ENCODE results near the gene WDR20. TPM values are rescaled to one million over a fixed set of nuclear protein-coding genes. Genes with fewer than 3 reads are reported as not detected.

Gene WDR20
- total RNA-seq, 3 donors from 2014 or later = 19.5 to 42.0 (median 24.6) TPM

GRCh38 chr14:102252834-102253801, 113.4 kb downstream of the WDR20 start:
- H3K4me1 ChIP-seq = no peaks in the 10 kb centered on the region
- H3K4me3 ChIP-seq = no peak overlapping the region
- H3K27ac ChIP-seq = no peak overlapping the region
- H3K27me3 ChIP-seq = no peaks in the 10 kb centered on the region
- no peaks in the 10 kb centered on the region for H3K36me3 ChIP-seq
- DNase-seq (ENCODE audit: low spot score in 2 of 2) = no peak
- intact Hi-C loops (cut with DNase I; ENCODE audit: low total_unique reads) = no loop called here
- TF ChIP-seq POLR2A (IDR thresholded peaks at IDR 0.05) (no peak), POLR2AphosphoS5 (IDR thresholded peaks at IDR 0.05) (no peak)
- H3K9me3 ChIP-seq = no peaks in the 10 kb centered on the region

DNA sequence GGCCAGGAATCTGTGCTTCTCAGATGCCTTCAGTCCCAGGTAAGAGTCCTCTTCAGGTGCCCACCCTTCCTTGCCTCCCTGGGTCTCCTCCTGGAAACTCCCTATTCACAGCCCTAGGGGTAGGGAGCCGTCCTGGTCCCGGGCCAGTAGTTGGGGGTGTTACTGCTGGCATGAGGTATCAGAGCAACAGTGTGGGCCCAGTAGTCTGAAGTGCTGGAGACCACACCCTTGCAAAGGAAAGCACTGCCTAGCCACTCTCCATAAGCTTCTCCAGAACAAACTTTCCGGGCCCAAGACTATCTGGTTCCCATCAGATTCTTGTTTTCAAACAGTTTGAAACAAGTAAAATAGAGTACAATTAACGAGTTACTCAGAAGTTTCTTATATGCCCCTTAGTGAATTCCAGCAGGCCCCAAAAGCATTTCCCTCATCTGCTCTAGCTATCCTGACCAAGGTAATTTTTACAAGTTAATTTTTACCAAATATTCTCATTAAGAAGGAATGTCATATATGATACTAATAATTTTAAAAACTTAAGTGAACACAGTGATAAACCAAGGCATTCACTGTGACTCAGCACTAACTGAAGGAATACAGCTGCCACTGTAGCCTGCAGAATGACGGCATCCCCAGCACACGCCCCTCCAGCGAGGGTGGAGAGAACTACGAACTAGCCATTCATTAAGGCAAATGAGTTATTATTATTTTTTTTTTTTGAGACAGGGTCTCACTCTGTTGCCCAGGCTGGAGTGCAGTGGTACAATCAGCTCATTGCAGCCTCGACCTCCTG, 115.9 kb downstream of the WDR20 start:
- DNase-seq (ENCODE audit: low spot score in 2 of 2) = peak in 1 of 2 donors; percentile 15
- Histone ChIP-seq H3K27ac (no peak overlapping the region), H3K4me1 (no peaks in the 10 kb centered on the region), H3K27me3 (no peaks in the 10 kb centered on the region), H3K36me3 (no peaks in the 10 kb centered on the region), H3K9me3 (no peaks in the 10 kb centered on the region), H3K4me3 (no peak overlapping the region)
- intact Hi-C loops (cut with DNase I; ENCODE audit: low total_unique reads) = no loop called here
- no peak for TF ChIP-seq POLR2A (IDR thresholded peaks at IDR 0.05)
- TF ChIP-seq POLR2AphosphoS5 (IDR thresholded peaks at IDR 0.05) = no peak
- TF ChIP-seq, protein P1, sequence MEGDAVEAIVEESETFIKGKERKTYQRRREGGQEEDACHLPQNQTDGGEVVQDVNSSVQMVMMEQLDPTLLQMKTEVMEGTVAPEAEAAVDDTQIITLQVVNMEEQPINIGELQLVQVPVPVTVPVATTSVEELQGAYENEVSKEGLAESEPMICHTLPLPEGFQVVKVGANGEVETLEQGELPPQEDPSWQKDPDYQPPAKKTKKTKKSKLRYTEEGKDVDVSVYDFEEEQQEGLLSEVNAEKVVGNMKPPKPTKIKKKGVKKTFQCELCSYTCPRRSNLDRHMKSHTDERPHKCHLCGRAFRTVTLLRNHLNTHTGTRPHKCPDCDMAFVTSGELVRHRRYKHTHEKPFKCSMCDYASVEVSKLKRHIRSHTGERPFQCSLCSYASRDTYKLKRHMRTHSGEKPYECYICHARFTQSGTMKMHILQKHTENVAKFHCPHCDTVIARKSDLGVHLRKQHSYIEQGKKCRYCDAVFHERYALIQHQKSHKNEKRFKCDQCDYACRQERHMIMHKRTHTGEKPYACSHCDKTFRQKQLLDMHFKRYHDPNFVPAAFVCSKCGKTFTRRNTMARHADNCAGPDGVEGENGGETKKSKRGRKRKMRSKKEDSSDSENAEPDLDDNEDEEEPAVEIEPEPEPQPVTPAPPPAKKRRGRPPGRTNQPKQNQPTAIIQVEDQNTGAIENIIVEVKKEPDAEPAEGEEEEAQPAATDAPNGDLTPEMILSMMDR (IDR thresholded peaks at IDR 0.05) = no peak

DNA sequence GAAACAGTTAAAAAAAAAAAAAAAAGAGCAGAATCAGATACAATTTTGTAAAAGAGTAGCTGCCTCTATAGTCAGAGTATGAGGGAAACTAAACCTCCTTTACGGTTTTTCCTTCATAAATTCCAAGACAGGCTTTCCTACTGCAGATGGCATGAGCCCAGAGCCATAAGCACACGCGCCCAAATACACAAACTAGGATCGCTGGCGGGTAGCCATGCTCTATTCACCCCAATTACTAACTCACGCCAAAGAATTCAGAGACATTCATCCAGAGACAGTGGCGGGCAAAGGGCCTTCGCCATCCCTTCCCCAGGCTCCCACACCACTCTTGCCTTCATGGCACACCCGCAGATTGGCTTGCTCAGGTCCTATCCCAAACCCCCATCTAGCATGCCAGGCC, 117.0 kb downstream of the WDR20 start:
- TF ChIP-seq, protein P1 (IDR thresholded peaks at IDR 0.05) = no peak
- TF ChIP-seq POLR2AphosphoS5 (IDR thresholded peaks at IDR 0.05) (no peak), POLR2A (IDR thresholded peaks at IDR 0.05) (no peak)
- Histone ChIP-seq H3K9me3 (no peaks in the 10 kb centered on the region), H3K4me3 (no peak overlapping the region), H3K27me3 (no peaks in the 10 kb centered on the region), H3K27ac (no peak overlapping the region), H3K36me3 (no peaks in the 10 kb centered on the region), H3K4me1 (no peaks in the 10 kb centered on the region)
- intact Hi-C loops (cut with DNase I; ENCODE audit: low total_unique reads) = no loop called here
- no peak for DNase-seq (ENCODE audit: low spot score in 2 of 2)

- intact Hi-C loops (cut with DNase I; ENCODE audit: low total_unique reads) = no loop called here
- DNase-seq (ENCODE audit: low spot score in 2 of 2) = no peak
- Histone ChIP-seq H3K4me3 (no peak overlapping the region), H3K27me3 (no peaks in the 10 kb centered on the region), H3K36me3 (no peaks in the 10 kb centered on the region), H3K4me1 (peaks cover 0 to 3% of the 10 kb centered on the region in 2 donors), H3K27ac (no peak overlapping the region), H3K9me3 (no peaks in the 10 kb centered on the region)
- TF ChIP-seq, protein P1 (IDR thresholded peaks at IDR 0.05) = no peak
- TF ChIP-seq POLR2A (IDR thresholded peaks at IDR 0.05) (no peak), POLR2AphosphoS5 (IDR thresholded peaks at IDR 0.05) (no peak)
Measured at GRCh38 chr14:102258136-102258535, 118.4 kb downstream of the WDR20 start.

Other genes starting within 250 kb of the WDR20 start
- 100 to 1,000 TPM; 355 to 424 (median 391) TPM for gene DYNC1H1, start 175.3 kb upstream of the WDR20 start, total RNA-seq
- gene HSP90AA1, start 52.9 kb upstream of the WDR20 start, total RNA-seq = 100 to 1,000 TPM; 467 to 860 (median 474) TPM
- gene MOK, start 165.3 kb downstream of the WDR20 start, total RNA-seq = 10 to 100 TPM; 13.0 to 29.0 (median 23.9) TPM
- gene ZNF839, start 179.8 kb downstream of the WDR20 start, total RNA-seq = 10 to 100 TPM in 2 of 3 donors, 1 to 10 TPM in 1; 8.5 to 16.8 (median 15.4) TPM
- 10 to 100 TPM; 28.8 to 34.7 (median 33.4) TPM for gene CINP, start 223.0 kb downstream of the WDR20 start, total RNA-seq
- gene TECPR2, start 223.0 kb downstream of the WDR20 start, total RNA-seq = 10 to 100 TPM; 19.8 to 25.2 (median 19.9) TPM

Measured in breast epithelium (tissue), 4 donors.